ENCODE results near the gene BCAR3. TPM values are rescaled to one million over a fixed set of nuclear protein-coding genes. Genes with fewer than 3 reads are reported as not detected.

Gene BCAR3
- total RNA-seq, 1 donor from 2014 or later: 46.9 TPM

DNA sequence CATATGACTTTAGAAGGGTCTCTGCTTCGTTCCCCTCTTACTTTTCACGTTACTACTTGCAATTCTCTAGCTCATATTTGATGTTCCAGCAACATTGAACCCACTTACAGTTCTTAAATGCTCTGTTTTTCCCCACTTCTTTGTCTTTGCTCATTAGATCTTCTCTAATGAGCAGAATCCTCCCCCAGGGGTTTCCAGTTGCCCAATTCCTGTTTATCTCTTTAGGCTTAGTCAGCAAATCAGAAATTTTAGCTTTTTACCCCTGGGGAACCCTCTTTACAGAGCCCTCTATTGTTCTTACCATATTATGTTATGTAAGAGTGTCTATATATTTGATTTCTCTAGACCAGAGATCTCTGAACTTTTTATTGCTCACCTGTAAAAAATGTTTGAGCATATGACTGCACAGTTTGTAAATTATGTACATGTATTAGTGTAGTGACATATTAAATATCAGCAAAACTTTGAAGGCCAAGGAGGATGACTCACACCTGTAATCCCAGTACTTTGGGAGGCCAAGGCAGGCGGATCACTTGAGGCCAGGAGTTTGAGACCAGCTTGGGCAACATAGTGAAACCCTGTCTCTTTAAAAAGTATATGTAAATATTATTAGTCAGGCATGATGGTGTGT is 162.3 kb downstream of the BCAR3 start:
- no peak for DNase-seq (ENCODE audit: extremely low read depth, low read depth, low spot score)

DNA sequence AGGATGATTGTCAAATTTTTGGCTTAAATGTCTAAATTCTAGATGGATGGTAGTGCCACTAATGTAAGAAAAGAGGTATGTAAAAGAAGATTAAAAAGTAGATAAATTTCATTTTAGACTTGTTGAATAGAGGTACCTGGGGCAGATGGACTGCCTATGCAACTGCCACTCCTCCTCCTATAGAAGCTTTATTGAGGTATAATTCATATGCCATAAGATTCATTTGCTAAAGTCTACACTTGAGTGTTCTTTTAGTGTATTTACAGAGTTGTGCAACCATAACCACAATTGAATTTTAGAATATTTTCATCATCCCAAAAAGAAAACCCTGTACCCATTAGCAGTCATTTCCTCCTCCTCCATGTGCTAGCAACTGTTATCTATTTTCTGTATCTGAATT is 163.1 kb downstream of the BCAR3 start:
- DNase-seq (ENCODE audit: extremely low read depth, low read depth, low spot score): no peak

GRCh38 chr1:93516164-93516563 is 165.5 kb downstream of the BCAR3 start:
- no peak for DNase-seq (ENCODE audit: extremely low read depth, low read depth, low spot score)

Other genes with a start within 250 kb of the BCAR3 start
- 62.7 and 83.0 TPM in 2 replicates for gene FNBP1L, start 233.7 kb downstream of the BCAR3 start, total RNA-seq
- 27.9 and 28.5 TPM in 2 replicates for gene DNTTIP2, start 197.4 kb upstream of the BCAR3 start, total RNA-seq
- 18.3 and 21.7 TPM in 2 replicates for gene GCLM, start 227.6 kb upstream of the BCAR3 start, total RNA-seq

All from glomerular endothelial cell (primary cell).